ENCODE measurements around the gene TMEM185B. TPM values are rescaled to one million over a fixed set of nuclear protein-coding genes. Genes with fewer than 3 reads are reported as not detected.

TMEM185B gene
- total and polyA plus RNA-seq, 2 of the 4 experiments (the other 2 are of a cell fraction) = 17.7 to 26.1 TPM

DNA sequence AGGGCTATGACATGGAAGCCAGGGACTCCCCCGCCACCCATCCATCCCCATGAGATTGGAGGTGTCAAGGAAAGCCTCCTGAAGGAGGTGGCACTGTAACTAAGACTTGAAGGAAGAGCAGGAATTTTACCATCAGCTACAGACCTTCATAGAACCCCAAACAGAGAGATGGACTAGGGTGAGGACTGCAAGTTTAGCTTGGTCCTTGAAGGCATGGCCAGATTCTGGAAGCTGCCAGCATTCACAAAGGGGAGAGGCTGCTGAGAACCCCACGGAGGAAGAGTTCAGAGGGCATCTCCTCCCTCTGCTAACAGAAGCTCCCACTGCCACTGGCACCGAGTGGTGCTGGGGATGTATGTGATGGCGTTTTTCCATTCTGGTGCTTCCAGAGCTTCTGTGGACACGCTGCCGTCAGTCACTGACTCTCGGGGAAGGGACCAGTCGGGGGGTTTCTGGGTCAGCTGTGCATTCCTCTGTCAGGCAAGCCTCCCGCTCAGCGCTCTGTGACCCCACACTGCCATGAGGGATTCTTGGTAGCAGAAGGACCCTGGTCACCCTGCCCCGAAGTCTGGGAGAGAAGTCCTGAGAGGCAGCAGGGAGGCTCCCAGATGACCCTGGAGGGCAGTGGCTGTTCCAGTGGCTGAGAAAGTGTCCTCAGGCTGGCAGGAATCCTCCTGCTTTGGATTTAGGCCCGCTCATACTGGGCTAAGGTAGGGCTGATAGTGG, 18.1 kb downstream of the TMEM185B start:
- H3K4me1 ChIP-seq (ENCODE audit: control insufficient read depth, insufficient read depth, low read length) = no peaks in the 10 kb centered on the region
- TF ChIP-seq MXI1 (IDR thresholded peaks at IDR 0.05; ENCODE audit: borderline replicate concordance, low read depth, low read length) (no peak), FOS (IDR thresholded peaks at IDR 0.05; ENCODE audit: low read depth, low read length) (no peak), CHD1 (IDR thresholded peaks at IDR 0.05; ENCODE audit: low read depth, low read length) (no peak), RFX5 (IDR thresholded peaks at IDR 0.05; ENCODE audit: low read depth, low read length) (no peak), CEBPB (IDR thresholded peaks at IDR 0.05; ENCODE audit: low read depth, low read length) (no peak), RCOR1 (IDR thresholded peaks at IDR 0.05; ENCODE audit: insufficient replicate concordance, low read length) (no peak)
- TF ChIP-seq, protein P1, sequence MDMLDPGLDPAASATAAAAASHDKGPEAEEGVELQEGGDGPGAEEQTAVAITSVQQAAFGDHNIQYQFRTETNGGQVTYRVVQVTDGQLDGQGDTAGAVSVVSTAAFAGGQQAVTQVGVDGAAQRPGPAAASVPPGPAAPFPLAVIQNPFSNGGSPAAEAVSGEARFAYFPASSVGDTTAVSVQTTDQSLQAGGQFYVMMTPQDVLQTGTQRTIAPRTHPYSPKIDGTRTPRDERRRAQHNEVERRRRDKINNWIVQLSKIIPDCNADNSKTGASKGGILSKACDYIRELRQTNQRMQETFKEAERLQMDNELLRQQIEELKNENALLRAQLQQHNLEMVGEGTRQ (IDR thresholded peaks at IDR 0.05; ENCODE audit: low read depth, low read length) = no peak
- no peaks in the 10 kb centered on the region for H3K36me3 ChIP-seq (ENCODE audit: control insufficient read depth, insufficient read depth, low read length)
- intact Hi-C loops (cut with micrococcal nuclease) = no loop called here
- dilution Hi-C loops (cut with HindIII; ENCODE audit: low sequenced_read_pairs, unreplicated experiment) = no loop called here
- no peak overlapping the region for H3K4ac ChIP-seq (ENCODE audit: low read depth, low read length)
- H3K4me2 ChIP-seq (ENCODE audit: low read depth, low read length) = no peak overlapping the region
- no peak overlapping the region for H4K5ac ChIP-seq (ENCODE audit: low read depth, low read length)
- no peak overlapping the region for H3K4me3 ChIP-seq (ENCODE audit: insufficient read depth, low read depth, low read length)
- no peak overlapping the region for H3K56ac ChIP-seq (ENCODE audit: extremely low read depth, insufficient read depth, low read length)
- WGBS, 2 experiments (ENCODE audit: extremely low coverage in 2 of 2, insufficient read length in 1 of 2) = 85% methylated on average over 5 of the region's 12 CpGs; no CpG with 5 or more reads in 1 of the 2 experiments
- no peak overlapping the region for H3K18ac ChIP-seq (ENCODE audit: low read depth, low read length)
- ATAC-seq (ENCODE audit: low read depth) (no peak), DNase-seq (no peak)
- no peak overlapping the region for H3K23ac ChIP-seq (ENCODE audit: low read depth, low read length)
- H2BK15ac ChIP-seq (ENCODE audit: low read depth, low read length) = no peak overlapping the region
- H3K9me3 ChIP-seq (ENCODE audit: control insufficient read depth, insufficient read depth, low read length) = no peaks in the 10 kb centered on the region
- no peak overlapping the region for H3K27ac ChIP-seq (ENCODE audit: insufficient read depth, low read length)
- no peak overlapping the region for H4K8ac ChIP-seq (ENCODE audit: low read depth in 2 of 2, low read length in 2 of 2)
- H4K91ac ChIP-seq (ENCODE audit: insufficient read depth, low read depth, low read length) = no peak overlapping the region
- no peak overlapping the region for H2AFZ ChIP-seq (replicated peaks; ENCODE audit: low read length, poor library complexity)
- H2AK5ac ChIP-seq (ENCODE audit: low read depth, low read length) = no peak overlapping the region
- no peak overlapping the region for H2BK120ac ChIP-seq (ENCODE audit: low read depth, low read length)
- no peaks in the 10 kb centered on the region for H3K9me1 ChIP-seq (ENCODE audit: insufficient read depth, low read length)
- H3K14ac ChIP-seq (replicated peaks; ENCODE audit: low read depth, low read length) = no peak overlapping the region
- in situ Hi-C loops (cut with MboI; ENCODE audit: low sequenced_read_pairs) = no loop called here
- no peaks in the 10 kb centered on the region; the same call in 1 of the 2 replicates for H4K20me1 ChIP-seq (ENCODE audit: insufficient read depth, low read length)
- no peak overlapping the region for H2BK5ac ChIP-seq (ENCODE audit: low read depth, low read length, poor library complexity, severe bottlenecking)
- no peaks in the 10 kb centered on the region for H3K79me1 ChIP-seq (ENCODE audit: low read depth in 1 of 2, low read length in 2 of 2)
- CTCF ChIA-PET = no interaction called here
- H2BK20ac ChIP-seq (ENCODE audit: low read depth, low read length) = no peak overlapping the region
- BruUV-seq (replicated peaks) = no TSS peak
- POLR2A ChIA-PET (ENCODE audit: unreplicated experiment) = no interaction called here
- H2AK9ac ChIP-seq (replicated peaks; ENCODE audit: low read depth, low read length, poor library complexity) = no peak overlapping the region
- H3K9ac ChIP-seq (ENCODE audit: low read depth, low read length) = no peak overlapping the region
- H3K27me3 ChIP-seq (ENCODE audit: control insufficient read depth, insufficient read depth, low read length) = peaks cover 2% of the 10 kb centered on the region; the same call in 1 of the 2 replicates

Measured in IMR-90 (cell line).